ENCODE data around the gene TEAD3.

Gene TEAD3

GRCh38 chr6:35474131-35474941 is 22.5 kb downstream of the TEAD3 start:
- no peak for DNase-seq

- no peak for DNase-seq
Measured at GRCh38 chr6:35473850-35474130, 23.1 kb downstream of the TEAD3 start.

GRCh38 chr6:35473075-35473849 is 23.6 kb downstream of the TEAD3 start:
- no peak for DNase-seq

GRCh38 chr6:35471836-35472345 is 25.0 kb downstream of the TEAD3 start:
- DNase-seq = no peak

GRCh38 chr6:35470663-35471120 is 26.2 kb downstream of the TEAD3 start:
- DNase-seq = no peak

GRCh38 chr6:35469751-35470662 is 26.9 kb downstream of the TEAD3 start:
- no peak for DNase-seq

- no peak for DNase-seq
Measured at GRCh38 chr6:35468980-35469750, 27.7 kb downstream of the TEAD3 start.

- DNase-seq = peak; percentile 76
Measured at GRCh38 chr6:35468181-35468979, 28.5 kb downstream of the TEAD3 start, which contains the start of gene RPL10A. TSS of gene RPL10A (plus strand) at chr6:35468401. CDS start at chr6:35468435, 34 bp downstream.

- no peak for DNase-seq
Measured at GRCh38 chr6:35465646-35466045, 31.2 kb downstream of the TEAD3 start.

- DNase-seq = no peak
Measured at GRCh38 chr6:35463292-35463691, 33.6 kb downstream of the TEAD3 start.

- DNase-seq = no peak
Measured at GRCh38 chr6:35461270-35461669, 35.6 kb downstream of the TEAD3 start.

- DNase-seq = no peak
Measured at GRCh38 chr6:35457907-35458306, 39.0 kb downstream of the TEAD3 start.

GRCh38 chr6:35454391-35455110 is 42.3 kb downstream of the TEAD3 start:
- no peak for DNase-seq

- no peak for DNase-seq
Measured at GRCh38 chr6:35453236-35453635, 43.6 kb downstream of the TEAD3 start.

GRCh38 chr6:35452183-35453090 is 44.4 kb downstream of the TEAD3 start, which contains the start of gene FANCE:
TSS of gene FANCE (plus strand) at chr6:35452338. CDS start at chr6:35452546, 208 bp downstream.
- DNase-seq = peak; percentile 63

- no peak for DNase-seq
Measured at GRCh38 chr6:35451354-35452182, 45.3 kb downstream of the TEAD3 start.

GRCh38 chr6:35449287-35449881 is 47.5 kb downstream of the TEAD3 start:
- DNase-seq = peak; percentile 18

GRCh38 chr6:35448191-35448590 is 48.7 kb downstream of the TEAD3 start:
- no peak for DNase-seq
